KBM-7 (cell line): ENCODE measurements around the gene KTI12.
A peak's percentile ranks its signal among the peaks of the same experiment; 100 is the strongest.
"Not testable (repeated sequence)": the region's sequence is repeated elsewhere in the genome, so short reads cannot be mapped to it uniquely, and the experiment has no call there.

Experiments
- DNase-seq: peaks from one replicate; pipeline ENCODE4 v3.0.0-alpha.2; 2015
- in situ Hi-C: fragments of 300-500 bp; cut with MboI; formaldehyde crosslinking; loops from 2 replicates; pipeline ENCODE4 v1.14.3; 2020; ENCODE audit warnings: low sequenced_read_pairs, low pct_unique_long_range_greater_than_20kb, mixed read lengths

Gene KTI12

GRCh38 chr1:52045666-52046195 lies 12.1 kb upstream of the KTI12 start:
- DNase-seq, in situ Hi-C loops: not testable (repeated sequence)

- in situ Hi-C loops: no loop called here
- no peak for DNase-seq
These were observed 11.6 kb upstream of the KTI12 start for GRCh38 chr1:52045236-52045635.

GRCh38 chr1:52041551-52042185 lies 8.1 kb upstream of the KTI12 start:
- DNase-seq: no peak
- in situ Hi-C loops: no loop called here

GRCh38 chr1:52037909-52038308 lies 4.3 kb upstream of the KTI12 start:
- no peak for DNase-seq
- in situ Hi-C loops: no loop called here

- in situ Hi-C loops: no loop called here
- DNase-seq: no peak
These were observed 3.8 kb upstream of the KTI12 start for GRCh38 chr1:52037402-52037814.

GRCh38 chr1:52034050-52034384 lies 407 bp upstream of the KTI12 start:
- no peak for DNase-seq
- in situ Hi-C loops: no loop called here

- in situ Hi-C loops: no loop called here
These were observed 852 bp downstream of the KTI12 start for GRCh38 chr1:52032785-52033131.

GRCh38 chr1:52032124-52032784 lies 1.4 kb downstream of the KTI12 start:
- peak; percentile 22 for DNase-seq
- in situ Hi-C loops: no loop called here

More at GRCh38 chr1:52032785-52033131, 852 bp downstream of the KTI12 start:
- DNase-seq: peak; percentile 28

- DNase-seq, in situ Hi-C loops: not testable (repeated sequence)
These were observed 4.8 kb downstream of the KTI12 start for GRCh38 chr1:52028839-52029238.

GRCh38 chr1:52028328-52028727 lies 5.3 kb downstream of the KTI12 start:
- DNase-seq: peak; percentile 61
- in situ Hi-C loops: no loop called here

GRCh38 chr1:52026278-52026677 lies 7.3 kb downstream of the KTI12 start:
- in situ Hi-C loops: no loop called here

GRCh38 chr1:52022133-52022532 lies 11.5 kb downstream of the KTI12 start:
- no peak for DNase-seq
- in situ Hi-C loops: no loop called here

More at GRCh38 chr1:52026278-52026677, 7.3 kb downstream of the KTI12 start:
- DNase-seq: no peak

GRCh38 chr1:52008071-52008809 lies 25.4 kb downstream of the KTI12 start:
- no peak for DNase-seq
- in situ Hi-C loops: no loop called here

GRCh38 chr1:52007215-52008002 lies 26.2 kb downstream of the KTI12 start:
- in situ Hi-C loops: no loop called here
- DNase-seq: no peak

GRCh38 chr1:52006081-52006553 lies 27.5 kb downstream of the KTI12 start:
- in situ Hi-C loops, DNase-seq: not testable (repeated sequence)

- in situ Hi-C loops, DNase-seq: not testable (repeated sequence)
These were observed 28.1 kb downstream of the KTI12 start for GRCh38 chr1:52005548-52005947.

- DNase-seq: no peak
- in situ Hi-C loops: no loop called here
These were observed 29.7 kb downstream of the KTI12 start for GRCh38 chr1:52003877-52004276.

GRCh38 chr1:52002038-52002917 lies 31.3 kb downstream of the KTI12 start:
- peak; percentile 88 for DNase-seq
- in situ Hi-C loops: no loop called here
